Inflammatory macrophage (primary cell): ENCODE results near the gene SOCS3.

Experiments used
- DNase-seq, 2 donors: peaks; one replicate each; pipeline ENCODE4 v3.0.0-alpha.2; 2020 to 2022

The SOCS3 gene

GRCh38 chr17:78390241-78391050 lies 30.6 kb upstream of the SOCS3 start:
- peak in 1 of 2 donors; percentile 55 for DNase-seq

- DNase-seq: peak; percentile 94 to 96
These were observed 28.4 kb upstream of the SOCS3 start for GRCh38 chr17:78387977-78388941.

GRCh38 chr17:78384479-78385175 lies 24.8 kb upstream of the SOCS3 start:
- no peak for DNase-seq

DNA sequence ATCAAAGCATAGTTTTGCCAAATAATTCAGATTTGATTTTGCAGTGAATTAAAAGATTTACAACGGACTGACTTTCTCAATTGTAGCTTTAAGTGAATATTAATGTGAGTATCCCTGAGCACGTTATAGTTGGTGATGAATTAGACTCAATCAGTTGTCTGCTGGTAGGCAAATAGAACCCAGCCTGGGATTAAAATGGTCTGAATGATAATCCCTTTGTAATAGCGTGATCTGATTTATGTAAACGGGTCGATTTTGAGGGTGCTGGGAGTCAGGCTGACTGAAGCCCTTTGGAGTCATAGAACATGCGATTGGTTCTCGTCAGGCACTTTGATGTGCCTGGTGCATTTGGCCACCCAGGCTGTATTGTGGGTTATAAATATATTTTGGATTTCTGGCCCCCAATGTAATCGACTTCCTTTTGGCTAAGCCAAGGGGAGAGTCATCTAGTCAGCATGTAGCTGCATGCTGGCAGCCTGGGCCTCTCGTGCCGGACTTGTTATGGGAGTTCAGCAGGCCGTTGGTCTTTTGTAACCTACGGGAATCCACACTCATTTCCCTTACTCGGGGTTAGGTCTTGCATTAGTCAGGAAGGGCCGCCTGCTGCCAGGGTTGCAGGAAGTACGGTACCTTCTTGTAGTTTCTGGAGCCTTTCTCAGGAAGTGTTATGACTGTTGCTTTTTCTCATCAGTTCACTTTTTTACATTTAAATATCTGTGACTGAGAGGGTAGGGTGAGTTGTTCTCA lies 24.0 kb upstream of the SOCS3 start:
- DNase-seq: peak; percentile 93 to 94

DNA sequence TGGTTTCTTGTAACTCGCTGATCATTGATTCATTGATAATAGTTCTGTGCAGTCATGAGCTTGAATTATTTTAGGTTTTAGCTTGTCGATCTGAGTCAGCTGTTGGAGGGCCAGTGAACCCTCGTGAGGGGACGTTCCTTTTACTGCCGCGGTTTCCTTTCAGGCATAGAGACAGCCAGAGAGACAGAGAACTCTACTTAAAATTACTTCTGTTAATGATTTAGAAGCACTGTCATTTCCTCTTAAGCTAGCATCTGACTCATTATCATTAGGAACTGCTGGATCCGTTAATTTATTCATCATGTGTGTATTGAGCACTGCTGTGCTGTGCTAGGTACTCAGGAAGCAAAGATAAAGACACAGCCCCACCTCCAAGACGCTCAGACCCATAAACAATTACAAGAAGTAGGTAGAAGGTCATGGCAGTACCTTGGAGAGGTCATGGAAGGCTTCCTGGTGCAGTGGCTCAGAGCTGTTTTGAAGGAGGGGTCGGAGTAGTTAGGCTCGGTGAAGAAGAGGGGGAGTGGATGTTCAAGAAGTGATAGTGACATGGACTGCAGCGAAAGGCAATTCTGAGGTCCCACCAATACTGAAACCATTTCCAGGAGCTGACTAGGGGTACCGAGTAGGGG lies 21.8 kb upstream of the SOCS3 start:
- peak; percentile 61 to 62 for DNase-seq

DNA sequence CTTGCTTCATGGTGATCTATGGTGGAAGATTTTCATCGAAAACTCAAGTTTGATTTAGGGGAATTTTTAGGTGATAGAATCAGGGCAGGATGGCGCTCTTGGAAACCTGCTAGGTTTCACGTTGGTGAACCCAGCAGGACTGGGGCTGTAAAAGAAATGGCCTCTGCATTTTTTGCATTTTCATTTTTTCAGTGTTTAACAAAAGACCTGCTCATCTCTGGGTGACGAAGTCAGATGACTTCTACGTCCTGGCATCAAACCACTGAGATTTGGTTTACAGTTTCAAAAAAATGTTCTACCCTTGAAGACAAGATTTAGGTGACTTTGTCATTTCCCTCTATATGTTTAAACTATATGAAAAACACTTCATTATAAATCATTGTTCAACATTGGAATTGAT lies 20.5 kb upstream of the SOCS3 start:
- no peak for DNase-seq

DNA sequence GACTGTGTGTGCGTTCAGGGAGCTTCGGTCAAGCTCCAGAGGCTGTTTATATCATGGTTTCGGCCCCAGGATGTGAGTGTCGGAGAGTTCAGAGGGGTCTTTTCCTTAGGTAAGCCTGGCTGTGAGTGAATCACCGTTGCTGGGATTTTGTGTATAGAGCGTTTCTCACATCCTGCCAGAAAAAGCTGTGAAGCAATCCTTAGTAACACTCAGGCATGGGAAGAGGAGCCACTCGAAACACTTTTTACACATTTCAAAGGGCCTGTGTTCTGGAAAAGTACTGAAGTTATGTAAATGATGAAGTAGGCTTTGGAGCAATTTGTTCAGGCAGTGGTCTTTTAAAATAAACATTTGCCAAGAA lies 19.2 kb upstream of the SOCS3 start:
- DNase-seq: peak; percentile 32 to 34

DNA sequence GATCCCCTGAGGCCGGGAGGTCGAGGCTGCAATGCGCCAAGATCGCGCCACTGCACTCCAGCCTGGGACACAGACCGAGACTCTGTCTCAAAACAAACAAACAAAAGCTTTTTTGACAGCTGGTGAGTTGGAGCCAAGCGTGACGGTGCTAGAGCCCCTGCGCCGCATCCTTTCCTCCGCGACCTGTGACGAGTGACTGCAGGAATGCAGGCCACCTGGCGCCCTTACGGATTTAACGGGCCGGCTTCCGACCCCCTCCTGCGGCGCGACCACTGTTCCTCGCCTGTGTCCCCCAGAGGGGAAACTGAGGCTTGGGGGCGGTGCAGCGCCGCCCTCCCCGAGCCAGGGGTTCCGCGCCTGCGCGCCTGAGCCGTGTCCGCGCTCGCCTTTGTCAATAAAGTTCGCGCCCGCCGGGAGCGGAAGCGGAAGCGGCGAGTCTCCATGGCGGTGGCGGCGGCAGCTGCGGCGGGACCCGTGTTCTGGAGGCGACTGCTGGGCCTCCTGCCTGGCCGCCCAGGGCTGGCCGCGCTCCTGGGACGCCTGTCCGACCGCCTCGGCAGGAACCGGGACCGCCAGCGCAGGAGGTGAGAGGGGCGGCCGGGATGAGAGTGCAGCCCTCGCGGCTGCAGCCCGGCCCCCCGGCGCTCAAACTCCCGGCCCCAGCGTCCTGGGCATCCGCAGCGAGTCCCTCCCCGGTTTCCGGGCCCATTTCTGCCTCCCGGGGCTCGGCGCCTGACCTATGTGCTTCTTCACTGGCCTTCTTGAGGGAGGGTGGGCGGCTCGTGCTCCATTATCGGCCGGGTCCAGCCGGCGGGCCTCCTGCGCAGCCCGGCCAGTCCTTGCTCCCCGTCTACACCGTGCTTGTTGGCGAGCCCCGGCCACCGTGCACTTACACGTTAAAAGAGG lies 18.6 kb upstream of the SOCS3 start, which contains the start of gene PGS1:
Gene PGS1, plus strand, starts transcription at position 425 of the 906 bp plus-strand sequence. Its CDS starts 17 bp downstream, at position 442.
- peak; percentile 69 to 83 for DNase-seq

DNA sequence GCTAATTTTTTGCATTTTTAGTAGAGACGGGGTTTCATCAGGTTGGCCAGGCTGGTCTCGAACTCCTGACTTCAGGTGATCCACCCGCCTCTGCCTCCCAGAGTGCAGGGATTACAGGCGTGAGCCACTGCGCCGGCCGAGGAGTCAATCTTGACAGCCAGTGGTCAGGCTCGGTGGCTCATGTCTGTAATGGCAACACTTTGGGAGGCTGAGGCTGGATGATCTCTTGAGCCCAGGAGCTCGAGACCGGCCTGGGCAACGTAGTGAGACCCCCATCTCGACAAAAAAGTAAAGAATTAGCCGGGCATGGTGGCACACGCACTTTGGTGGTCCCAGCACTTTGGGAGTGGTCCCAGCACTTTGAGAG lies 18.0 kb upstream of the SOCS3 start:
- no peak for DNase-seq

GRCh38 chr17:78376161-78376560 lies 16.3 kb upstream of the SOCS3 start:
- no peak for DNase-seq

DNA sequence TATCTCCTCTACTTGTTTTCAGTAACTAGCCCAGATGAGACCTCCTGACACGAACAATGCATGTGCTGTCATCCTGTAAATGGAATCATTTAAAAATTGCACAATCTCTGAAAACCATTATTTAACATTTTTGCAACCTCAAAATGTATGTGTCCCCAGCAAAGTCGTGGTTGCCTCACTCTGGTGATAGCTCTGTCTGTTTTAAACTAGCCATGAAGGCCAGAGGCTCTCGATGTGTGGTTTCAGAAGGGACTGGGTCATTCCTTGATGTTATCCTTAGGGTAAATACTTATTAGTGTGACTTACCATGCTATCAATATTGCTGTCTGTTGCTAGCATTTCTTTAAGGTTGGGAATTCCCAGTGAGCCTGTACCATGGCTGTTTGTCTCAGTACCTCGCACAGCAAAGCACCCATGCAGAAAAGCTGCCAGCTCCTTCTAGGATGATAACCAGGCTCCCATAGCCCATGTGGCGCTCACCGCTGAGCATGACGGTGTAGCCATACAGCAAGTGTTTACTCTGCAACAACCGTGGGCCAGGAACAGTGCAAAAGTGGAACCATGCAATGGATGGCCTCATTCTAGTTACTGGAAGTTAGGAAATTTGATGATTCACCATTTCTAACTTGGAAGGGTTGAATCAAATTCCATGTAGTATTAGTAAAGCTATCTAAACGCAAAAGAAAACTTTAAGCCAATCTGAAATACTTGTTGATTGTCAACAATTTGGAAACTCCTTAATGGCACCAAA lies 15.7 kb upstream of the SOCS3 start:
- DNase-seq: peak; percentile 90 to 93

DNA sequence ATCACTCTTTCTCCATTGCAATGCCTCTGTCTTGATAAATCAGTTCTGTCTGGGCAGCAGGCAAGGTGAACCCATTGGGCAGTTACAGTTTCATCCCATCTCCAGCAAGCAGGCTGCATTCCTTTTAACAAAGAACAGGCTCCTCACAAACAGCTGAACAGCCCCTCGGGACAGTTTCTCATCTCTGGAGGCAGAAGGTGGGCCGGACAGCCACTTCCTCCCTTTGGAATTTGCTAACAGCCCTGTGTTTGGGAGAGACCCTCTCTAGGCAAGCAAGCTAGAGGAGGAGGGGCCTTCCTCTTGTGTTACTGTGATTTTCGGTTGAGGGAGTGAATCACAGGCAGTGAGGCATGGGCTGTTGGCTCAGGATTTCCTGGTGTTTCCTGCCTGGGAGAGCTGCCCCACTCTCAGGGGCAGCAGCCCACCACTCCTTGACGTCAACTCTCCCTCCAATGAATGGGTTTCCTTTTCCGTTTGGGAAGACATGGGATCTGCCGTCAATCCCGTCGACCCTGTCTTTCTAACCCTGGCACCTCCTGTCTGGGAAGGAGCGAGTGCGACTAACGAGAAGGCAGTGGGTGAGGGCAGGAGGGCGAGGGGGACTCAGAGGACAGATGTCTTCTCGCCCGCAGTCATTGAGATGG lies 14.9 kb upstream of the SOCS3 start:
- peak in 1 of 2 donors; percentile 47 for DNase-seq

GRCh38 chr17:78374189-78374588 lies 14.3 kb upstream of the SOCS3 start:
- DNase-seq: no peak

DNA sequence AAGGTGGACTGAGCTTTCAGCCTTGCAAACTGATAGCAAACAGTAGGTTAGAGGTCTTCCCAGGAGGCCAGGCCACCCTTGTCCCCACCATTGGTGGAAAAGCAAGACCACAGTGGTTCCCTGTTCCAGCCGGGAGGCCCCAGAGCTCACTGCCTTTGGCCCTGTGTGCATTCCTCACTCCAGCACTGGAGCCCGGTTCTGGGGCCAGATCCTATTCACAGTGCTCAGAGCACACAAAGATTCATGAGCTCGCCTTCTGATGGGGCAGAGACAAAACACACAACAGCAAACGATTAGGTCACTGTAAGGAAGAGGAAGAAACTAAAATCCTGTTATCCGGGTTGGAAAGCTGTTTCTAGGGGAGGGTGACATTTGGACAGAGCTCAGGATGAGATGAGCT lies 13.0 kb upstream of the SOCS3 start:
- DNase-seq: no peak

DNA sequence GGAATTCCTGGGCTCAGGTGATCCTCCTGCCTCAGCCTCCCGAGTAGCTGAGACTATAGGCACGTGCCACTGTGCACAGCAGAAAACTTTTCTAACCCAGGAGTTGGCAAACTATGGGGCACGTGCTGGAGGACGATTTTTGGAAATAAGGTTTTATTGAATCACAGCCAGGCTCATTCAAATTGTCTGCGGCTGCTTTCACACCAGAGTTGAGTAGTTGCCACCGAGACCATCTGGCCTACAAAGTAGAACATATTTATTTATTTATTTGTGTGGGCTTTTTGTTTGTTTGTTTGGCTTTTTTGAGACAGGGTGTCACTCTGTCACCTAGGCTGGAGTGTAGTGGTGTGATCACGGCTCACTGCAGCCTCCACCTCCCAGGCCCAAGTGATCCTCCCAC lies 11.2 kb upstream of the SOCS3 start:
- DNase-seq: no peak

DNA sequence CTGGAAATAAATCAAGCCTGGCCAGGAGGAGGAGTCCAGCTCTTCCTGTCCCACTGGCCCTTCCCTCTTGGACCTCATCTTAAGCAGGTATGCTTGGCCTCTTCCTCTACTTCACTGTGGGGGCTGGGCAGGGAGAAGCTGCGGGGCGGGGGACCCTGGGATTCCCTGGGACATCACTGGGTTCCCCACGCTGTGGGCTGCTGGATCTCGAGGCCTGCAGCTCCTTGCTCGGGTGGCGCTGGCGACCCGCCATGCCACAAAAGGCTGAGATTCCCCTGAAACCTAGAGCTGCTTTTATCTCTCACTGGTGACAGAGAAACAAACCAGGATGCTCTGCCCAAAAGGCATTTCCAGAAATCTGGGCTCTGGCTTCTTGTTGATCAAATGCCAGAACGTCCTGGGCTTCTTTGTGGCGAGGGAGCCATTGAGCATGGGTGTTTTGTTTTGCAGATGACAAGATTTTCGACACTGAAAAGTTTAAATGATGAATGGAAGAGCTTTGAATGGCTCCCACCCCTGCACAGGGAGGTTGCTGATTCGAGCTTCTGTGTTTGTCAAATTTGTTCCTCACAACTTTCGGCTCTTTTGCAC lies 10.0 kb upstream of the SOCS3 start:
- DNase-seq: no peak

DNA sequence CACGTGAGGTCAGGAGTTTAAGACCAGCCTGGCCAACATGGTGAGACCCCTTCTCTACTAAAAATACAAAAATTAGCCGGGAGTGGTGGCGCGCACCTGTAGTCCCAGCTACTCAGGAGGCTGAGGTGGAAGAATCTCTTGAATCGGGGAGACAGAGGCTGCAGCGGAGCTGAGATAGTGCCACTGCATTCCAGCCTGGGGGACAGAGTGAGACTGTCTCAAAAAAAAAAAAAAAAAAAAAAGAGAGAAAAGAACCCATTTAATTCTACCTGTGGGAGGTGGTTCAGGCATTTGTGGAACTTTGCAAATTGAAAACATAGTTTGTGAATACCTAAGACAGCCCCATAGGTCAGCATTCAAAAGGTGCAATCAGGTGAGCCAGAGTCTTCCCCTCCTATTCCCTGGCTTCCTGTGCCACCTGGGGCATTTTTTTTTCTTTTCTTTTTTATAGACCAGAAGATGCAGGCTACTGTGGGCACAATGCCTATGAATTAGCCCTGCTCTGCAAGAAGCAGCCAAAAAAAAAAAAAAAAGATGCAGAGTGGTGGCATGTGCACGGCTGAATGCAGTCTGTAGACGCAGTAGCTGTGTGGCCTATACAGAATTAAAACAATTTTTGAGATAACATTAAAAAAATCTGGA lies 9.1 kb upstream of the SOCS3 start:
- DNase-seq: no peak

- no peak for DNase-seq
These were observed 8.5 kb upstream of the SOCS3 start for GRCh38 chr17:78368348-78368747.
